Stimulated activated effector memory CD8-positive, alpha-beta T cell treated with anti-CD3 and anti-CD28 coated beads, Interleukin-12 subunit alpha, Interleukin-12 subunit beta, amount 100 ng/mL, for 72 hours (primary cell): ENCODE measurements around the gene SCNN1A.

Experiments
- ATAC-seq: fragments of 150-1000 bp; cut with Tn5 transposase; 2 replicates; pipeline ENCODE4 v1.10.0; 2021
- DNase-seq, 2 donors: peaks; one replicate each; pipeline ENCODE4 v3.0.0; 2021 to 2022; ENCODE audit warnings: low spot score in 2 of 2
- H3K27ac Mint-ChIP-seq: one replicate; pipeline ENCODE4 v1.8.0; 2022; ENCODE audit warnings: mild to moderate bottlenecking, mixed read lengths
- H3K36me3 Mint-ChIP-seq: one replicate; pipeline ENCODE4 v1.8.0; 2022; ENCODE audit warnings: mild to moderate bottlenecking, mixed read lengths
- H3K4me1 Mint-ChIP-seq: one replicate; pipeline ENCODE4 v1.8.0; 2022; ENCODE audit warnings: mixed read lengths
- H3K4me3 Mint-ChIP-seq: one replicate; pipeline ENCODE4 v1.8.0; 2022; ENCODE audit warnings: mild to moderate bottlenecking, mixed read lengths
- H3K9me3 Mint-ChIP-seq: one replicate; pipeline ENCODE4 v1.8.0; 2022; ENCODE audit warnings: mixed read lengths

SCNN1A gene

DNA sequence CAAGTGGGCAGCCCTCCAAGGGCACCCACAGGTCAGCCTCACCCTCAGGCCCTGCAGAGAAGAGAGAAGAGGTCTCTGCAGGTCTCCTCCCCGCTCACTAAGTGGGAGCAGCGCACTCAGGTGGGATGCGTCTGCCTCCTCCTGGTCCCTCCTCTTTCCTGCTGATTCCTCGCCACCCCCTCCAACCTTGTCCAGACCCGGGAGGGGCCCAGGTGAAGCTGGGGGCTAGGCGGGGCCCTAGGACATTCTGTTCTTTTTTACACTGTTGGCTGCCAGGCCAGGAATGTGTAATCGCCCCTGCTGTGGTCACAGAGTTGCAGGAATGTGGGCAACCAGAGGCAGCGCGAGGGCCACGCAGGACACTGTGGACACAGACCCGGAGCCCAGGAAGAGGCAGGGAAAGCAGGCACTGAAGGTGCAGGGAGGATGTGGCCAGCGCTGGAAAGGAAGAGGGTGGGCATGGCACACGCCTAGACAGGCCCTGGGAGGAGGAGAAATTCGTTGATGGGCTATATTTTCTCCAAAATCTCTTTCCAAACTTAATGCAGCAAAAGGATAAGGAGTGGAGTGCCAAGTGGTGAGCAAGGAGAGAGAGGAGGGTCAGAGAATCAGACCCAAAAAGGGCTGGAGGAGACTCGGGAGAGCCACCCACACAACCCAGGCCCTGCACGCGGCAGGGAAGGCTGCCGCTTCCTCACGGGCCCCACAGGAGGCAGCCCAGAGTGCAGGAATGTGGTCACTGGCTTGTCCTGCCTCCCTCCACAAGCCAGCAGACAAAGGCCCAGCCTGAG is 911 bp upstream of the SCNN1A start:
- ATAC-seq: peak; percentile 53
- Mint-ChIP-seq H3K27ac (peak overlapping the region; percentile 83), H3K36me3 (peaks cover 4% of the 10 kb centered on the region), H3K9me3 (no peaks in the 10 kb centered on the region), H3K4me3 (peak overlapping the region; percentile 62), H3K4me1 (peaks cover 47% of the 10 kb centered on the region)
- no peak for DNase-seq

GRCh38 chr12:6374786-6375160 is 590 bp downstream of the SCNN1A start:
- H3K27ac Mint-ChIP-seq: peak overlapping the region; percentile 83
- peaks cover 61% of the 10 kb centered on the region for H3K4me1 Mint-ChIP-seq
- DNase-seq (no peak), ATAC-seq (no peak)
- no peak overlapping the region for H3K4me3 Mint-ChIP-seq
- peaks cover 4% of the 10 kb centered on the region for H3K36me3 Mint-ChIP-seq
- no peaks in the 10 kb centered on the region for H3K9me3 Mint-ChIP-seq

DNA sequence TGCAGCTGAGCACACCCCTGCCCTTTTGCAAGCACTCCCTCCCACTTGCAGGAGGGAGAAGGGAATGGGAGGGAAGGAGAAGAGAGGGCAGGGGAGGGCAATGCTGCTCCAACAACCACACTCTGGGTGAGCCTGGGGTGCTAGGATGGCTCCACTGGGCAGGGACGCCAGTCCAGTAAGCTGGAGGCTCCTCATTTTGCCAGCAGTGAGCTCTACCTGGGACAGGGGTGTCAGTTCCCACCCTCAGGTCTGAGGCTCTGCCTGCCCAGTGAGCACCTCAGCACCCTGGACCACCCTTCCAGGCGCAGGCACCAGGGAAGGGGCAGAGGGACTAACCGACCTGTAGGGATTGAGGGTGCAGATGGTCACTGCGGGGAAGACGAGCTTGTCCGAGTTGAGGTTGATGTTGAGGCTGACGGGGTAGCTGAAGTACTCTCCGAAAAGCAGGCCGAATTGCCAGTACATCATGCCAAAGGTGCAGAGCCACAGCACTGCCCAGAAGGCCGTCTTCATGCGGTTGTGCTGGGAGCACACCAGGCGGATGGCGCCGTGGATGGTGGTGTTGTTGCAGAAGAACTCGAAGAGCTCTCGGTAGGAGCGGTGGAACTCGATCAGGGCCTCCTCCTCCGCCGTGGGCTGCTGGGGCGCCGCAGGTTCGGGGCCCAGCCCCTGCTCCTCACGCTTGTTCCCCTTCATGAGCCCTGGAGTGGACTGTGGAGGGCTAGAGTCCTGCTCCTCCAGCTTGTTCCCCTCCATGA is 1.2 kb downstream of the SCNN1A start:
- H3K4me3 Mint-ChIP-seq: no peak overlapping the region
- ATAC-seq (no peak), DNase-seq (no peak)
- H3K27ac Mint-ChIP-seq: peak overlapping the region; percentile 91
- H3K9me3 Mint-ChIP-seq: no peaks in the 10 kb centered on the region
- peaks cover 61% of the 10 kb centered on the region for H3K4me1 Mint-ChIP-seq
- H3K36me3 Mint-ChIP-seq: peaks cover 4% of the 10 kb centered on the region

DNA sequence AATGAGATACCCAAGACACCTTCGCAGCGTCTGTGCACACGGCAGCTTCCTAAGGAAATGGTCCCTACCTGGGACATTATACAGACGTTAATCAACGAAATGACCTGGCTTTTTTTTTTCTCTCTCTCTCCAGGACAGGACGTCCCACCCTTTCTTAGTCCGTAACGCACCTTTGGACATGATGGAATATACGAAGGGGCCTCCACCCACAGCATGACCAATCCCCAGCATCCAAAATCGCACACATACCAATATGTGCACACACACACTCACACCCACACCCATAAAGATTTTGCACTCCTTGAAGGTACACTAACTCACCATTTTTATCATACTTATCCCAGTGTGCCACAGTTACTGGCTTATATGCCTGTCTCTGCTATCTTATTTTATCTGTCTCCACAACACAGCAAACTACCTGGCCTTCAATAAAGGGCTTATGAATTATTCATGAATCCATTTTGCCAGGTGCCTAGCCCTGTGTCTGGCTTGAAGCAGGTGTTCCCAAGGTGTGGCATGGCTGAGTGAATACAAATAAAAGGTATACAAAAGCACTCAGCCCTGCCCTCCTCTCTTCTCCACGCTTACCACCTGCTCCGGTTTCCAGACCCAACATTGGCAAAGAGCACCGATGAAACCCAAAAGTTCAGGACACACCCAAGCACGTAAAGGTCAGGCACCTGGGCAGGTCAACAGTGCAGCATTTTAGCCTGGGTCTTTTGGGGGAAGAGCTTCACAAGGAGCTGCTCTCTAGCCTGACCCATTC is 2.2 kb downstream of the SCNN1A start:
- DNase-seq (no peak), ATAC-seq (no peak)
- H3K36me3 Mint-ChIP-seq: peaks cover 4% of the 10 kb centered on the region
- no peaks in the 10 kb centered on the region for H3K9me3 Mint-ChIP-seq
- peak overlapping the region; percentile 91 for H3K27ac Mint-ChIP-seq
- peaks cover 68% of the 10 kb centered on the region for H3K4me1 Mint-ChIP-seq
- H3K4me3 Mint-ChIP-seq: peak overlapping the region; percentile 38

DNA sequence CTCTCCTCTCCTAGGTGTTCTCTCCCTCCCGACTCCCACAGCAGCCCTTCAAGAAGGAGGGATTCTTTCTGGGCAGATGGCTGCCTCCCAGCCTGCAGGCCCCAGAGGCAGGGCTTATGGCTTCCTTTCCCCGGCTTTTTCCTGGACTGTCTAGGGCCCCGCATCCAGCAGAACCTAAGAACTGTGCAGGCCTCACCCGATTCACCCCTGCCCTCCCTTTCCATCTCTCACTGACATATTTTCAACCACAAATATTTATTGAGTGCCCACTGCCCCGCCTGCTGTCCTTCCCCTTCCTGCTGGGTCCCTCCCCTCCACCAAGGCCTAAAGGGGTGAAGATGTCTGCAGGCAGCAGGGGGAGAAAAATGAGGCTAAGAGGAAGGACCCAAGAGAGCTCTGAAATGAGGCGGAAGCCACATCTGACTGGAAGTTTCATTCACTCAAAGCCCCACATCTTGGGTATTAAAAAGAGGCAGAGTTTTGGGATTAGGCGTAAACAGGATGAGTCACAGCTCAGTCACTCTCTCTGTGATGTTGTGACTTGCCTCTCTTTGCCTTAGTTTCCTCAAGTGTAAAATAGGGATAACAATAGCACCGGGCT is 2.9 kb downstream of the SCNN1A start:
- Mint-ChIP-seq H3K4me3 (peak overlapping the region; percentile 38), H3K9me3 (no peaks in the 10 kb centered on the region), H3K4me1 (peaks cover 68% of the 10 kb centered on the region), H3K27ac (peak overlapping the region; percentile 91), H3K36me3 (peaks cover 4% of the 10 kb centered on the region)
- DNase-seq (no peak), ATAC-seq (peak; percentile 71)

DNA sequence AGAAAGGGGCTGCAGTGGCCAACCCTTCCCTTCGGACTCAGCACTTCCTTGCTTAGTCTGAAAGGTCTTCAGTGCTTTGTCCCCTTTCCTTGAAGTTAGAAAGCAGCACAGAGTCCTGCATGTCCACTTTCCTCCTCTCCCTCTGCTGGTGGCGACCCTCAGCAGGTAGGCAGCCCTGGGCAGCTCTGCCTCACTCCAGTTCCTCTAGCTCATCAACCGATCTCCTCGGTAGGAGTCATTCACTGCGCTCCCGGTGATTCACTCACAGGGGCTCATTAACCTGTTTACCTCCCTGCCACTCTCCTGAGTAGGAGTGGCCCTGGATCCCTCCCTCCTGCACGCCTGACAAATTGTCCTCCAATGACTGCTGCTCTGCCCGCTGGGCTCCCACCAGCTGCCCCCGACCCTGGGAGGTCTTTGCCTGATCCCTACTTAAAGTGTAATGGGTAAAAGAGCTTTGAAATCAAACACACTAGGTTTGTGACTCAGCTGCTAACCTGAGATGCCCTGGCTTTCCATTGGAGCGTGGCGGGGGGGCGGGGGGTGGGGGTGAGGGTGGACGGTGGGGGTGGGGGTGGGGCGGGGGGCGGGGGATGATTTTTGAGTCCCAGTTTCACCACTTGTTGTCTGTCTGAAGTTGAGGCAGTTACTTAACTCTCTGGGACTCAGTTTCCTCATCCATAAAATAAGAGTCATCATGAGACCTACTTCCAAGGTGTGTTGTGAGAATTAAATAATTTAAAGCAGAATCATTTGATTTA is 4.2 kb downstream of the SCNN1A start:
- H3K4me3 Mint-ChIP-seq: no peak overlapping the region
- DNase-seq (no peak), ATAC-seq (no peak)
- H3K9me3 Mint-ChIP-seq: no peaks in the 10 kb centered on the region
- peaks cover 60% of the 10 kb centered on the region for H3K4me1 Mint-ChIP-seq
- H3K36me3 Mint-ChIP-seq: peaks cover 4% of the 10 kb centered on the region
- peak overlapping the region; percentile 79 for H3K27ac Mint-ChIP-seq

GRCh38 chr12:6370576-6370935 is 4.8 kb downstream of the SCNN1A start:
- no peaks in the 10 kb centered on the region for H3K36me3 Mint-ChIP-seq
- peaks cover 54% of the 10 kb centered on the region for H3K4me1 Mint-ChIP-seq

DNA sequence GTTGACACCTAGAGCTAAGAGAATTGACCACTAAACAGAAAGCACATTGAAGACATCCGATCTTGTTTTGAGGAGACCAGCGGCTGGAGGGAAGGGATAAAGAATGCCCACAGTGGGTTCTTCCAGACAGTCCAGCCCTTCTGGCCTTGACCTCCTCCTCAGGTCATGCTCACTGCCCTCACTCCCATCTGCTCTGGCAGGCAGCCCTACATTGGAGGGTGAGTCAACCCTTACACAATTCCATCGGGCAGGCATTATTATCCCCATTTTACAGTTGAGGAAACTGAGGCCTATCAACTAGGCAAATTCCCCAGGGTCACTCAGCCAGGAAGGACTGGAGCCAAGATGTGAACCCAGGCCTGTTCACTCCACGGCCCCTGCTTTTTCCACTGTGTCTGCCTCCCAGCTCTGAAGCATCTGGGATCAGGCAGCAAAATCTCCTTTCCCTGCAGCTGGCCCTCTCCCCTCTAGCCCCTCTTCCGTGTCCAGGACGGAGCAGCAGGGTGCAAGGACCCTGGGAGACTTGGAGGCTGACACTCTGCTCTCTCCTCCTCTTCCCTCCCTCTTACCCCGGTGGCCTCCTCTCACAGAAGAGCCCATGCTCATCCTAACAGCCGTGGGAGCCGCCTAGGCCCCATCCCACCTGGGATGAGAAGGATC is 5.3 kb downstream of the SCNN1A start:
- Mint-ChIP-seq H3K27ac (peak overlapping the region; percentile 79), H3K9me3 (no peaks in the 10 kb centered on the region), H3K4me1 (peaks cover 52% of the 10 kb centered on the region), H3K36me3 (no peaks in the 10 kb centered on the region), H3K4me3 (no peak overlapping the region)
- DNase-seq (no peak), ATAC-seq (no peak)

More at GRCh38 chr12:6370576-6370935, 4.8 kb downstream of the SCNN1A start:
- Mint-ChIP-seq H3K4me3 (no peak overlapping the region), H3K9me3 (no peaks in the 10 kb centered on the region), H3K27ac (peak overlapping the region; percentile 79)
- no peak for ATAC-seq
- DNase-seq: no peak

- Mint-ChIP-seq H3K27ac (peak overlapping the region; percentile 71), H3K36me3 (no peaks in the 10 kb centered on the region)
These were observed 6.3 kb downstream of the SCNN1A start for GRCh38 chr12:6368906-6369525.

DNA sequence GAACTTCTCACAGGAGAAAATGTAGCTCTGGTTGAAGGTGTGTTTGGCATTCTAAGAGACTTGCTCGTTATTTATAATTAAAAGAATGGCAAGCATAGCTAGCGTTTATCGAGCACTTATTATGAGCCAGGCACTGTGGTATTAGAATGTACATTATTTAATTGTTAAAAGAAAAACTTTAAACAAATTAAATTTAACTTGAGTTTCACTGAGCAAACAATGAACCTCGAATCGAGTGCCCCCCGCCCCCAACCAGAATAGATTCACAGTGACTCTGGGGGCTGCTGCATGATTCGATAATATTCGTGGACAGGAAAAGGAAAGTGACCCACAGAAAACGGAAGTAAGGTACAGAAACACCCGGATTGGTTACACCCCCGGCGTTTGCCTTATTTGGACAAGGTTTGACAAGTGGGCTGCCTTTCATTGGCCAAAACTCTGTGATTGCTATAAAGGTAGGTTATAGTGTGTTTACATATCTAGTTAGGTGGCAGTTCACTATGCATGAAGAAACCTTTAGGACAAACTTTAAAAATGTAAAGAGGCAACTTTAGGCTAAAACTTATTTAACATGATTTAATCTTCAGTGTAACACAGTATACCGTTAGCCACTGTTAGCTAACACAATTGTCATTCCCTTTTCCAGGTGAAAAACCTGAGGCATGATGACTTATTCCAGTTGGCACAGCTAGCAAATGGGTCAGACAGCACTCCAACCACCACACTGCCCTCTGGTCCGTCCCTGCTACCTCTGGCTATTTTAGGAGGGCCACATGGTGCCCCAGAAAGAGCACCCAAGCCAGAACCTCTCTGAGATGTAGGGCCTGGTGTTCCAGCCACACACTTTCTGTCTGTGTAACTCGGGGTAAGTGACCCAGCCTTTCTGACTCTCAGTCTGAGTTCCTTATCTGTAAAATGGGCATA is 7.1 kb downstream of the SCNN1A start:
- DNase-seq (no peak), ATAC-seq (no peak)
- no peak overlapping the region for H3K4me3 Mint-ChIP-seq
- H3K36me3 Mint-ChIP-seq: no peaks in the 10 kb centered on the region
- no peaks in the 10 kb centered on the region for H3K9me3 Mint-ChIP-seq
- H3K27ac Mint-ChIP-seq: peak overlapping the region; percentile 71
- peaks cover 44% of the 10 kb centered on the region for H3K4me1 Mint-ChIP-seq

More at GRCh38 chr12:6368906-6369525, 6.3 kb downstream of the SCNN1A start:
- ATAC-seq (no peak), DNase-seq (no peak)
- Mint-ChIP-seq H3K9me3 (no peaks in the 10 kb centered on the region), H3K4me1 (peaks cover 52% of the 10 kb centered on the region), H3K4me3 (no peak overlapping the region)

DNA sequence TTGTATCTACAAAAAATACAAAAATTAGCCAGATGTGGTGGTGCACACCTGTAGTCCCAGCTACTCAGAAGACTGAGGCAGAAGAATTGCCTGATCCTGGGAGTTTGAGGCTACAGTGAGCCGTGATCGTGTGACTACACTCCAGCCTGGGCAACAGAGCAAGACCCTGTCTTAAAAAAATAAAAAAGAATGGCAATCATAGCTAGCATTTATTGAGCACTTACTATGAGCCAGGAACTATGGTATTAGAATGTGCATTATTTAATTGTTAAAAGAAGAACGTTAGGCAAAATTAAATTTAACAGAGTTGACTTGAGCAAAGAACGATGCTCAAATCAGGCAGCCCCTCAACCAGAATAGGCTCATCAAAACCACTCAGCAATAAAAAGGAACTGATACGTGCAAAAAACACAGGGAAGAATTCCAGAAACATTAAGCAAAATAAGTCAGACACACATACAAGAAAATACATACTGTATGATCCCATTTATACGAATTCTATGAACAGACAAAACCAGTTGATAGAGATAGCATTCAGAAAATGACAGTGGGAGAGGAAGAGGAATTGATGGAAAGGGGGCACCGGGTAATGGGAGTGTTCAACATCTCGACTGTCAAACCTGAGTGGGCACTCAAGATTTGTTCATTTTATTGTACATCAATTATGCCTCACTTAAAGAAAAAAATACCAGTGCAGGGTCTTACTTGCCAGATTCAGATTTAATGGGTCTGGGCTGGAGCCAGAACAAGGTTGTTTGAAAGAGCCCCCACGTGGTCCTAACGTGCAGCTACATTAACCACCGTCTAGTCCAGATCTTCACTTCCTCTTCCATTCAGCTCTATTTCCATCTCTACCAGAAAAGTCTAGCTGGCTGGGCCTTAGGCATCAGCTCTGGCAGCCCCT is 8.0 kb downstream of the SCNN1A start:
- Mint-ChIP-seq H3K4me3 (no peak overlapping the region), H3K27ac (peak overlapping the region; percentile 37), H3K4me1 (peaks cover 40% of the 10 kb centered on the region), H3K36me3 (no peaks in the 10 kb centered on the region), H3K9me3 (no peaks in the 10 kb centered on the region)
- DNase-seq: no peak
- peak; percentile 53 for ATAC-seq

- DNase-seq (no peak), ATAC-seq (no peak)
- H3K4me1 Mint-ChIP-seq: peaks cover 40% of the 10 kb centered on the region
- no peaks in the 10 kb centered on the region for H3K9me3 Mint-ChIP-seq
- peak overlapping the region; percentile 63 for H3K4me3 Mint-ChIP-seq
- peak overlapping the region; percentile 32 for H3K27ac Mint-ChIP-seq
- no peaks in the 10 kb centered on the region for H3K36me3 Mint-ChIP-seq
These were observed 11.4 kb downstream of the SCNN1A start for GRCh38 chr12:6364044-6364374.
